H1 (cell line): ENCODE measurements around the gene PHKA2. TPM values are rescaled to one million over a fixed set of nuclear protein-coding genes. Genes with fewer than 3 reads are reported as not detected.

ENCODE experiments used
- ASH2L ChIP-seq: fragments of 200-600, 300-600 bp; sonication (generic); IDR thresholded peaks from one replicate; pipeline ENCODE4 v1.7.1; 2017; ENCODE audit warnings: low read length
- BRCA1 ChIP-seq: IDR thresholded peaks from 2 replicates; pipeline ENCODE4 v1.6.1; 2012; ENCODE audit warnings: low read depth, low read length, improper control_type of control experiment
- EP300 ChIP-seq, 2 experiments: IDR thresholded peaks; 1 replicate in 1 of 2; 2 replicates in 1 of 2; pipeline ENCODE4 v1.6.1; 2011 to 2012; ENCODE audit warnings: low read depth in 2 of 2, low read length in 2 of 2, mild to moderate bottlenecking in 2 of 2, borderline replicate concordance in 1 of 2, inconsistent platforms in 1 of 2, moderate library complexity in 1 of 2
- PHF8 ChIP-seq: fragments of 200-600 bp; sonication (generic); conservative IDR thresholded peaks from 2 replicates; pipeline ENCODE4 v1.7.1; 2012; ENCODE audit warnings: low read depth, mild to moderate bottlenecking, inconsistent platforms, low read length, moderate library complexity
- RAD21 ChIP-seq, 2 experiments: IDR thresholded peaks in 1 of 2; conservative IDR thresholded peaks in 1 of 2; 2 replicates each; pipeline ENCODE4 v1.6.1; 2011; ENCODE audit warnings: low read depth in 2 of 2, low read length in 2 of 2, improper control_type of control experiment in 1 of 2, inconsistent platforms in 1 of 2, mild to moderate bottlenecking in 1 of 2, moderate library complexity in 1 of 2
- SIRT6 ChIP-seq: IDR thresholded peaks from one replicate; pipeline ENCODE4 v1.7.1; 2012; ENCODE audit warnings: low read length, inconsistent platforms
- SP1 ChIP-seq: IDR thresholded peaks from 2 replicates; pipeline ENCODE4 v1.6.1; 2011; ENCODE audit warnings: low read depth, low read length
- TAF7 ChIP-seq: optimal IDR thresholded peaks from 2 replicates; pipeline ENCODE3; 2011; ENCODE audit warnings: low read depth, mild to moderate bottlenecking, inconsistent platforms, low read length, moderate library complexity, borderline replicate concordance
- TEAD4 ChIP-seq: IDR thresholded peaks from 2 replicates; pipeline ENCODE4 v1.6.1; 2012; ENCODE audit warnings: low read depth, low read length, inconsistent platforms, mixed read lengths
- polyA plus RNA-seq, 7 experiments: library from polyadenylated mRNA; depleted of rRNA in 3 of 7; stranded (reverse) in 5 of 7; unstranded in 2 of 7; fragments of >200 nt in 5 of 7; fragments of 200-250 nt in 2 of 7; gene quantifications; 1 replicate in 5 of 7; 2 replicates in 1 of 7; 4 replicates in 1 of 7; pipeline versions ENCODE4 v1.2.1 to v1.2.3, GENCODE V29; 2011 to 2013; ENCODE audit warnings: missing spikeins in 2 of 7, mixed read lengths in 2 of 7
- total RNA-seq: library from RNA; stranded (reverse); fragmentation: NEBNext Ultra II Directional; extraction: Animal tissue kit (Norgen Biotek cat#: 25700); gene quantifications from 2 replicates; pipeline ENCODE4 v1.2.1, GENCODE V29; 2021
- TF ChIP-seq, protein P1 (sequence below): fragments of 300-600 bp; sonication (generic); IDR thresholded peaks from 2 replicates; pipeline ENCODE4 v1.7.1; 2012; ENCODE audit warnings: low read length, moderate library complexity, mild to moderate bottlenecking, inconsistent platforms; ENCODE audit not compliant: insufficient replicate concordance

PHKA2 gene
- total and polyA plus RNA-seq, 2 of the 8 experiments (the other 6 are each of a cell fraction or from before 2014, with no cell fraction given): 28.1 to 35.8 TPM

DNA sequence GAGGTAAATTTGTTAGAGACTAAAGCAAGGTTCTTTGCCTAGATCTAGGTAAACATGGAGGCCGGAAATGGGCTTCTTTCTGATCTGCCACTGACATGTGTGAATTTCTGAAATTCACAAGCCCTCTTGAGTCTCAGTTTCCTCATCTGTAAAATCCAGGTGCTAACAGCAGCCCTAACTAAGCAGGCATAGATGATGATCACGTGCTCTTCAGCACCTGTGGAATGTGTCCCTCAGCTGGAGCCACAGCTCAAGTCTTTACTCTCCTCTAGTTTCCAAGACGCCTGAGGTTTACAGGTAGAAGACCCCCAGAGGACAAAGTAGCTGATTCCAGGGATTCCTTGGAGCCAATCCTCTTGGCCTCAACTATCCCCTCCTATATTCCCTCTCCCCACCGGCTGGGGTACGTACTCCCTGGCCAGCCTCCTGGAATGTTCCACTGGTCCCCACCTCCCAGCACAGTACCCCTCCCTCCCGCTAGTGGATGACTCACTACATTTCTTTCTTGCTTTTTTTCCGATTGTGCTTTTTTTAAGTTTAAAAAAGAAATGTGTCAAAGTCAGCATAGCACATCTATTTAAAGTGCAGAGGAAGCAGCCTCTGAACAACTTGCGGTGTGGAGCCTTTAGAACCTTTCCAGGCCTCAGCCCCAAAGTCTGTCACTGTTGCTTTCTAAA is 98.4 kb downstream of the PHKA2 start (continued):
- TF ChIP-seq, protein P1, sequence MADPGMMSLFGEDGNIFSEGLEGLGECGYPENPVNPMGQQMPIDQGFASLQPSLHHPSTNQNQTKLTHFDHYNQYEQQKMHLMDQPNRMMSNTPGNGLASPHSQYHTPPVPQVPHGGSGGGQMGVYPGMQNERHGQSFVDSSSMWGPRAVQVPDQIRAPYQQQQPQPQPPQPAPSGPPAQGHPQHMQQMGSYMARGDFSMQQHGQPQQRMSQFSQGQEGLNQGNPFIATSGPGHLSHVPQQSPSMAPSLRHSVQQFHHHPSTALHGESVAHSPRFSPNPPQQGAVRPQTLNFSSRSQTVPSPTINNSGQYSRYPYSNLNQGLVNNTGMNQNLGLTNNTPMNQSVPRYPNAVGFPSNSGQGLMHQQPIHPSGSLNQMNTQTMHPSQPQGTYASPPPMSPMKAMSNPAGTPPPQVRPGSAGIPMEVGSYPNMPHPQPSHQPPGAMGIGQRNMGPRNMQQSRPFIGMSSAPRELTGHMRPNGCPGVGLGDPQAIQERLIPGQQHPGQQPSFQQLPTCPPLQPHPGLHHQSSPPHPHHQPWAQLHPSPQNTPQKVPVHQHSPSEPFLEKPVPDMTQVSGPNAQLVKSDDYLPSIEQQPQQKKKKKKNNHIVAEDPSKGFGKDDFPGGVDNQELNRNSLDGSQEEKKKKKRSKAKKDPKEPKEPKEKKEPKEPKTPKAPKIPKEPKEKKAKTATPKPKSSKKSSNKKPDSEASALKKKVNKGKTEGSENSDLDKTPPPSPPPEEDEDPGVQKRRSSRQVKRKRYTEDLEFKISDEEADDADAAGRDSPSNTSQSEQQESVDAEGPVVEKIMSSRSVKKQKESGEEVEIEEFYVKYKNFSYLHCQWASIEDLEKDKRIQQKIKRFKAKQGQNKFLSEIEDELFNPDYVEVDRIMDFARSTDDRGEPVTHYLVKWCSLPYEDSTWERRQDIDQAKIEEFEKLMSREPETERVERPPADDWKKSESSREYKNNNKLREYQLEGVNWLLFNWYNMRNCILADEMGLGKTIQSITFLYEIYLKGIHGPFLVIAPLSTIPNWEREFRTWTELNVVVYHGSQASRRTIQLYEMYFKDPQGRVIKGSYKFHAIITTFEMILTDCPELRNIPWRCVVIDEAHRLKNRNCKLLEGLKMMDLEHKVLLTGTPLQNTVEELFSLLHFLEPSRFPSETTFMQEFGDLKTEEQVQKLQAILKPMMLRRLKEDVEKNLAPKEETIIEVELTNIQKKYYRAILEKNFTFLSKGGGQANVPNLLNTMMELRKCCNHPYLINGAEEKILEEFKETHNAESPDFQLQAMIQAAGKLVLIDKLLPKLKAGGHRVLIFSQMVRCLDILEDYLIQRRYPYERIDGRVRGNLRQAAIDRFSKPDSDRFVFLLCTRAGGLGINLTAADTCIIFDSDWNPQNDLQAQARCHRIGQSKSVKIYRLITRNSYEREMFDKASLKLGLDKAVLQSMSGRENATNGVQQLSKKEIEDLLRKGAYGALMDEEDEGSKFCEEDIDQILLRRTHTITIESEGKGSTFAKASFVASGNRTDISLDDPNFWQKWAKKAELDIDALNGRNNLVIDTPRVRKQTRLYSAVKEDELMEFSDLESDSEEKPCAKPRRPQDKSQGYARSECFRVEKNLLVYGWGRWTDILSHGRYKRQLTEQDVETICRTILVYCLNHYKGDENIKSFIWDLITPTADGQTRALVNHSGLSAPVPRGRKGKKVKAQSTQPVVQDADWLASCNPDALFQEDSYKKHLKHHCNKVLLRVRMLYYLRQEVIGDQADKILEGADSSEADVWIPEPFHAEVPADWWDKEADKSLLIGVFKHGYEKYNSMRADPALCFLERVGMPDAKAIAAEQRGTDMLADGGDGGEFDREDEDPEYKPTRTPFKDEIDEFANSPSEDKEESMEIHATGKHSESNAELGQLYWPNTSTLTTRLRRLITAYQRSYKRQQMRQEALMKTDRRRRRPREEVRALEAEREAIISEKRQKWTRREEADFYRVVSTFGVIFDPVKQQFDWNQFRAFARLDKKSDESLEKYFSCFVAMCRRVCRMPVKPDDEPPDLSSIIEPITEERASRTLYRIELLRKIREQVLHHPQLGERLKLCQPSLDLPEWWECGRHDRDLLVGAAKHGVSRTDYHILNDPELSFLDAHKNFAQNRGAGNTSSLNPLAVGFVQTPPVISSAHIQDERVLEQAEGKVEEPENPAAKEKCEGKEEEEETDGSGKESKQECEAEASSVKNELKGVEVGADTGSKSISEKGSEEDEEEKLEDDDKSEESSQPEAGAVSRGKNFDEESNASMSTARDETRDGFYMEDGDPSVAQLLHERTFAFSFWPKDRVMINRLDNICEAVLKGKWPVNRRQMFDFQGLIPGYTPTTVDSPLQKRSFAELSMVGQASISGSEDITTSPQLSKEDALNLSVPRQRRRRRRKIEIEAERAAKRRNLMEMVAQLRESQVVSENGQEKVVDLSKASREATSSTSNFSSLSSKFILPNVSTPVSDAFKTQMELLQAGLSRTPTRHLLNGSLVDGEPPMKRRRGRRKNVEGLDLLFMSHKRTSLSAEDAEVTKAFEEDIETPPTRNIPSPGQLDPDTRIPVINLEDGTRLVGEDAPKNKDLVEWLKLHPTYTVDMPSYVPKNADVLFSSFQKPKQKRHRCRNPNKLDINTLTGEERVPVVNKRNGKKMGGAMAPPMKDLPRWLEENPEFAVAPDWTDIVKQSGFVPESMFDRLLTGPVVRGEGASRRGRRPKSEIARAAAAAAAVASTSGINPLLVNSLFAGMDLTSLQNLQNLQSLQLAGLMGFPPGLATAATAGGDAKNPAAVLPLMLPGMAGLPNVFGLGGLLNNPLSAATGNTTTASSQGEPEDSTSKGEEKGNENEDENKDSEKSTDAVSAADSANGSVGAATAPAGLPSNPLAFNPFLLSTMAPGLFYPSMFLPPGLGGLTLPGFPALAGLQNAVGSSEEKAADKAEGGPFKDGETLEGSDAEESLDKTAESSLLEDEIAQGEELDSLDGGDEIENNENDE: no peak
- TF ChIP-seq ASH2L: no peak
- no peak for TF ChIP-seq PHF8
- TF ChIP-seq TEAD4: no peak
- no peak for TF ChIP-seq EP300 (IDR thresholded peaks at IDR 0.05; ENCODE audit: borderline replicate concordance in 1 of 2, low read depth in 2 of 2, low read length in 2 of 2)
- TF ChIP-seq SIRT6: no peak
- TF ChIP-seq TAF7: no peak
- TF ChIP-seq RAD21 (IDR thresholded peaks at IDR 0.05 in 1 of 2, conservative IDR thresholded peaks at IDR 0.05 in 1 of 2; ENCODE audit: low read depth in 2 of 2, low read length in 2 of 2): no peak
- TF ChIP-seq BRCA1: no peak
- no peak for TF ChIP-seq SP1
